ENCODE measurements around the gene GADL1. TPM values are rescaled to one million over a fixed set of nuclear protein-coding genes. Genes with fewer than 3 reads are reported as not detected.
A peak's percentile ranks its signal among the peaks of the same experiment; 100 is the strongest.

Gene GADL1
- total and polyA plus RNA-seq, 2 donors from 2014 or later: 0.22 to 0.54 TPM

- H3K9ac ChIP-seq (ENCODE audit: low read length in 3 of 3): no peak overlapping the region
Measured at GRCh38 chr3:30826531-30826942, 67.9 kb downstream of the GADL1 start.

GRCh38 chr3:30819067-30819798, 75.2 kb downstream of the GADL1 start:
- DNase-seq (no peak), FAIRE-seq (no peak)
- no peaks in the 10 kb centered on the region for H3K4me1 ChIP-seq (ENCODE audit: control insufficient read depth in 2 of 3, insufficient read depth in 2 of 3, low read depth in 1 of 3, low read length in 3 of 3)
- intact Hi-C loops (cut with DNase I): no loop called here
- H3K36me3 ChIP-seq (ENCODE audit: control insufficient read depth in 2 of 3, insufficient read depth in 3 of 3, low read length in 3 of 3): no peaks in the 10 kb centered on the region
- TF ChIP-seq CTCF (IDR thresholded peaks at IDR 0.05; ENCODE audit: borderline replicate concordance, extremely low read depth, insufficient read depth): no peak
- no peak overlapping the region for H3K27ac ChIP-seq (ENCODE audit: low read depth in 2 of 2, low read length in 2 of 2)
- no peak overlapping the region for H3K9ac ChIP-seq (ENCODE audit: low read length in 3 of 3)
- H3K9me3 ChIP-seq (ENCODE audit: control insufficient read depth in 2 of 3, insufficient read depth in 1 of 3, low read length in 3 of 3): no peaks in the 10 kb centered on the region
- no peaks in the 10 kb centered on the region for H3K27me3 ChIP-seq (ENCODE audit: control insufficient read depth, insufficient read depth, low read length)
- H3K4me3 ChIP-seq (ENCODE audit: low read length in 3 of 3): no peak overlapping the region

More at GRCh38 chr3:30826531-30826942, 67.9 kb downstream of the GADL1 start:
- Histone ChIP-seq H3K4me1 (ENCODE audit: control insufficient read depth in 2 of 3, insufficient read depth in 2 of 3, low read depth in 1 of 3, low read length in 3 of 3) (no peaks in the 10 kb centered on the region), H3K9me3 (ENCODE audit: control insufficient read depth in 2 of 3, insufficient read depth in 1 of 3, low read length in 3 of 3) (no peaks in the 10 kb centered on the region), H3K27me3 (ENCODE audit: control insufficient read depth, insufficient read depth, low read length) (no peaks in the 10 kb centered on the region), H3K36me3 (ENCODE audit: control insufficient read depth in 2 of 3, insufficient read depth in 3 of 3, low read length in 3 of 3) (no peaks in the 10 kb centered on the region), H3K4me3 (ENCODE audit: low read length in 3 of 3) (no peak overlapping the region), H3K27ac (ENCODE audit: low read depth in 2 of 2, low read length in 2 of 2) (no peak overlapping the region)
- FAIRE-seq (no peak), DNase-seq (peak in 1 of 5 donors; percentile 15)
- intact Hi-C loops (cut with DNase I): no loop called here
- no peak for TF ChIP-seq CTCF (IDR thresholded peaks at IDR 0.05; ENCODE audit: borderline replicate concordance, extremely low read depth, insufficient read depth)

DNA sequence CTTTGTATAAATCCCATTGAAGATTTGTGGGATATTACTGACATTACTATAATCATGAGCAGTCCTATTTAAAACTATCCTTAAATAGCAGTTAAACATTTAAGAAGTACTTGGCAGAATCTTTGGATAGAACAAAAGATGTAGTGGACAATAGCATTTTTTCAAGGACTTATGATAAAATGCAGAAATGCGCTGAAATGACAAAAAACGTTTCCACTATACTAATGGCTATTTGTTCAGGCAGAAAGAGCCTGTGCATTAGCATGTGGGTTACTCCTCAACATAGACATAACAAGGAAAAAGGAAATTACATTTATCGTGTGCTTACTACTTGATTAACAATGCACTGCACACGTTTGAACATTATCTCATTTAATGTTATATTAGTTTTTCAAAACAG, 80.7 kb downstream of the GADL1 start:
- no peak for FAIRE-seq
- Histone ChIP-seq H3K27me3 (ENCODE audit: control insufficient read depth, insufficient read depth, low read length) (no peaks in the 10 kb centered on the region), H3K9ac (ENCODE audit: low read length in 3 of 3) (no peak overlapping the region), H3K9me3 (ENCODE audit: control insufficient read depth in 2 of 3, insufficient read depth in 1 of 3, low read length in 3 of 3) (no peaks in the 10 kb centered on the region), H3K27ac (ENCODE audit: low read depth in 2 of 2, low read length in 2 of 2) (no peak overlapping the region), H3K36me3 (ENCODE audit: control insufficient read depth in 2 of 3, insufficient read depth in 3 of 3, low read length in 3 of 3) (no peaks in the 10 kb centered on the region), H3K4me1 (ENCODE audit: control insufficient read depth in 2 of 3, insufficient read depth in 2 of 3, low read depth in 1 of 3, low read length in 3 of 3) (no peaks in the 10 kb centered on the region), H3K4me3 (ENCODE audit: low read length in 3 of 3) (no peak overlapping the region)
- no peak for DNase-seq
- TF ChIP-seq CTCF (IDR thresholded peaks at IDR 0.05; ENCODE audit: borderline replicate concordance, extremely low read depth, insufficient read depth): no peak
- intact Hi-C loops (cut with DNase I): no loop called here

Data from kidney (tissue), 14 donors.